Upper lobe of left lung (tissue), 6 donors: ENCODE results near the gene TRPV3. TPM values are rescaled to one million over a fixed set of nuclear protein-coding genes. Genes with fewer than 3 reads are reported as not detected.
"Not testable (repeated sequence)": the region's sequence is repeated elsewhere in the genome, so short reads cannot be mapped to it uniquely, and the experiment has no call there.

Experiments
- ATAC-seq, 2 donors: fragments of 200-7000 bp; cut with Tn5 transposase; one replicate each; pipeline ENCODE4 v1.9.1; 2022; ENCODE audit warnings: mild to moderate bottlenecking in 2 of 2, moderate library complexity in 2 of 2; ENCODE audit not compliant: low FRiP score in 2 of 2
- DNase-seq, 2 donors: peaks; one replicate each; pipeline ENCODE4 v3.0.0-alpha.2; 2019 to 2020
- H3K27ac ChIP-seq, 4 donors: fragments of 200-600 bp; sonication (generic); one replicate each; pipeline ENCODE4 v1.5.1; 2016 to 2019
- H3K27me3 ChIP-seq, 4 donors: fragments of 200-600 bp; sonication (generic); one replicate each; pipeline ENCODE4 v1.5.1; 2017 to 2019
- H3K36me3 ChIP-seq, 4 donors: fragments of 200-600 bp; sonication (generic); one replicate each; pipeline ENCODE4 v1.5.1; 2016 to 2019
- H3K4me1 ChIP-seq, 4 donors: fragments of 200-600 bp; sonication (generic); one replicate each; pipeline ENCODE4 v1.5.1; 2018 to 2019
- H3K4me3 ChIP-seq, 4 donors: fragments of 200-600 bp; sonication (generic); one replicate each; pipeline ENCODE4 v1.5.1; 2017 to 2019; ENCODE audit warnings: mild to moderate bottlenecking in 2 of 4, moderate library complexity in 1 of 4
- H3K9me3 ChIP-seq, 4 donors: fragments of 200-600 bp; sonication (generic); one replicate each; pipeline ENCODE4 v1.5.1; 2018 to 2019
- CTCF ChIP-seq, 6 experiments: fragments of 450-650 bp in 4 of 6; fragments of 200-600 bp in 2 of 6; sonication (generic) in 2 of 6; IDR thresholded peaks; one replicate each; pipeline ENCODE4 v1.5.1; 2016 to 2019; ENCODE audit warnings: antibody characterized with exemption in 6 of 6
- EP300 ChIP-seq, 4 donors: sonication (generic); formaldehyde crosslinking; IDR thresholded peaks; one replicate each; pipeline ENCODE4 v1.5.1; 2017; ENCODE audit warnings: antibody characterized with exemption in 4 of 4, control low read depth in 2 of 4
- POLR2A ChIP-seq, 4 donors: fragments of 450-650 bp; IDR thresholded peaks; one replicate each; pipeline ENCODE4 v1.5.1; 2016 to 2017; ENCODE audit warnings: antibody characterized with exemption in 4 of 4, mild to moderate bottlenecking in 2 of 4
- POLR2AphosphoS5 ChIP-seq, 2 donors: sonication (generic); formaldehyde crosslinking; IDR thresholded peaks; one replicate each; pipeline ENCODE4 v1.5.1; 2017; ENCODE audit warnings: antibody characterized with exemption in 2 of 2
- WGBS, 2 donors: methylation state at CpG; one replicate each; pipeline ENCODE4 v1.1.5; 2017 to 2018; 5-methylcytosine and 5-hydroxymethylcytosine counted together
- total RNA-seq, 6 donors: library from RNA; depleted of rRNA in 4 of 6; stranded (reverse); fragments of >200 nt in 4 of 6; gene quantifications; one replicate each; pipeline versions ENCODE4 v1.1.0 to v1.2.1, GENCODE V29; 2016 to 2021
- donor health status: DM: no; HTN: no; CAD: no; lungs with moderate emphysema.
- donor health status: DM: no; HTN: yes; CAD: no; lungs with severe emphysema.

Gene TRPV3
- total RNA-seq, 6 donors from 2014 or later, result under 0.01 to 0.84 (median 0.28) TPM

GRCh38 chr17:3472137-3472536 lies 85.5 kb downstream of the TRPV3 start:
- WGBS, 2 donors, result 92 to 95% methylated on average over 8 to 21 of the region's 21 CpGs
- no peaks in the 10 kb centered on the region for H3K27me3 ChIP-seq
- H3K27ac ChIP-seq, result no peak overlapping the region
- H3K36me3 ChIP-seq, result no peaks in the 10 kb centered on the region
- peaks cover 0 to 5% (median 0%) of the 10 kb centered on the region in 4 donors for H3K4me1 ChIP-seq
- ATAC-seq, result no peak
- no peaks in the 10 kb centered on the region for H3K9me3 ChIP-seq
- no peak overlapping the region for H3K4me3 ChIP-seq
- TF ChIP-seq POLR2A (IDR thresholded peaks at IDR 0.05), result no peak
- TF ChIP-seq EP300 (IDR thresholded peaks at IDR 0.05), result no peak
- TF ChIP-seq POLR2AphosphoS5 (IDR thresholded peaks at IDR 0.05), result no peak
- no peak for TF ChIP-seq CTCF (IDR thresholded peaks at IDR 0.05)
- DNase-seq, result peak in 1 of 2 donors; percentile 69

- Histone ChIP-seq H3K4me1 (peaks cover 0 to 5% (median 0%) of the 10 kb centered on the region in 4 donors), H3K9me3 (no peaks in the 10 kb centered on the region), H3K36me3 (no peaks in the 10 kb centered on the region), H3K27ac (no peak within 1 kb of the TSS), H3K27me3 (no peaks in the 10 kb centered on the region), H3K4me3 (no peak within 1 kb of the TSS)
- no peak for ATAC-seq
- DNase-seq, result peak in 1 of 2 donors; percentile 71
- TF ChIP-seq EP300 (IDR thresholded peaks at IDR 0.05), result no peak
- no peak for TF ChIP-seq CTCF (IDR thresholded peaks at IDR 0.05)
- no peak for TF ChIP-seq POLR2A (IDR thresholded peaks at IDR 0.05)
- TF ChIP-seq POLR2AphosphoS5 (IDR thresholded peaks at IDR 0.05), result no peak
- 97 to 98% methylated on average over 36 to 38 of the region's 38 CpGs for WGBS, 2 donors
Measured at GRCh38 chr17:3471599-3471998, 86.0 kb downstream of the TRPV3 start, which contains the start of gene SPATA22. Gene SPATA22 (minus strand): TSS chr17:3471819. CDS start chr17:3469325, 2,494 bp downstream.

GRCh38 chr17:3469529-3469928 lies 88.1 kb downstream of the TRPV3 start:
- Histone ChIP-seq H3K27ac (no peak overlapping the region), H3K4me3 (no peak overlapping the region), H3K36me3 (no peaks in the 10 kb centered on the region), H3K27me3 (no peaks in the 10 kb centered on the region), H3K9me3 (no peaks in the 10 kb centered on the region), H3K4me1 (peaks cover 0 to 1% (median 0%) of the 10 kb centered on the region in 4 donors)
- DNase-seq (no peak), ATAC-seq (no peak)
- WGBS, 2 donors, result 70 to 72% methylated on average over 5 of the region's 5 CpGs
- TF ChIP-seq POLR2AphosphoS5 (IDR thresholded peaks at IDR 0.05) (no peak), POLR2A (IDR thresholded peaks at IDR 0.05) (no peak), EP300 (IDR thresholded peaks at IDR 0.05) (no peak), CTCF (IDR thresholded peaks at IDR 0.05) (no peak)

GRCh38 chr17:3466355-3466754 lies 91.3 kb downstream of the TRPV3 start:
- H3K27me3 ChIP-seq, H3K4me1 ChIP-seq, H3K4me3 ChIP-seq, H3K36me3 ChIP-seq, H3K9me3 ChIP-seq, H3K27ac ChIP-seq, ATAC-seq, DNase-seq: not testable (repeated sequence)
- WGBS, 2 donors, result 86 to 93% methylated on average over 1 of the region's 1 CpG

Other genes starting within 250 kb of the TRPV3 start
- under 1 TPM in 2 of 6 donors, not detected in 4; 0.24 to 0.46 TPM for gene OR3A2, start 171.5 kb downstream of the TRPV3 start, total RNA-seq
- not detected for gene OR1E1, start 159.4 kb downstream of the TRPV3 start, total RNA-seq
- gene OR3A3, start 146.4 kb downstream of the TRPV3 start, total RNA-seq, result not detected
- not detected for gene OR1E2, start 124.0 kb downstream of the TRPV3 start, total RNA-seq
- 1 to 10 TPM in 1 of 6 donors, under 1 TPM in 1, not detected in 4; 0.20 to 2.1 TPM for gene SPATA22, start 86.0 kb downstream of the TRPV3 start, total RNA-seq
- 1 to 10 TPM in 3 of 6 donors, under 1 TPM in 3; 0.76 to 7.6 (median 1.2) TPM for gene ASPA, start 81.8 kb downstream of the TRPV3 start, total RNA-seq
- gene TRPV1, start 51.6 kb upstream of the TRPV3 start, total RNA-seq, result 10 to 100 TPM in 1 of 6 donors, 1 to 10 TPM in 5; 2.0 to 16.8 (median 4.8) TPM
- gene SHPK, start 78.4 kb upstream of the TRPV3 start, total RNA-seq, result 10 to 100 TPM; 10.5 to 25.1 (median 12.4) TPM
- 10 to 100 TPM; 22.1 to 31.4 (median 25.3) TPM for gene CTNS, start 78.9 kb upstream of the TRPV3 start, total RNA-seq
- gene TAX1BP3, start 110.8 kb upstream of the TRPV3 start, total RNA-seq, result 100 to 1,000 TPM in 4 of 6 donors, 10 to 100 TPM in 2; 49.2 to 200 (median 126) TPM
- gene EMC6, start 111.0 kb upstream of the TRPV3 start, total RNA-seq, result 10 to 100 TPM in 4 of 6 donors, 1 to 10 TPM in 1, not detected in 1; 9.8 to 38.7 (median 36.5) TPM
- 10 to 100 TPM in 1 of 6 donors, 1 to 10 TPM in 3, under 1 TPM in 1, not detected in 1; 0.46 to 15.7 (median 2.5) TPM for gene P2RX5, start 138.3 kb upstream of the TRPV3 start, total RNA-seq
- 1 to 10 TPM in 2 of 6 donors, under 1 TPM in 2, not detected in 2; 0.49 to 1.7 (median 0.81) TPM for gene HASPIN, start 166.1 kb upstream of the TRPV3 start, total RNA-seq
- 10 to 100 TPM; 17.2 to 36.0 (median 26.4) TPM for gene ITGAE, start 243.4 kb upstream of the TRPV3 start, total RNA-seq